Naive thymus-derived CD4-positive, alpha-beta T cell (primary cell): Measurements from ENCODE around the gene ZNF556. TPM values are rescaled to one million over a fixed set of nuclear protein-coding genes. Genes with fewer than 3 reads are reported as not detected.

Experiments used
- ATAC-seq: fragments of 150-1000 bp; cut with Tn5 transposase; 2 replicates; pipeline ENCODE4 v1.10.0; 2021; ENCODE audit warnings: mild to moderate bottlenecking, moderate library complexity
- CTCF ChIA-PET: fragments of 350-600 bp; sonication (Branson Sonifier 250); formaldehyde crosslinking; loops from one replicate; lab custom pipeline; 2021; ENCODE audit warnings: antibody characterized with exemption; lab: Charles Lee
- POLR2A ChIA-PET: fragments of 350-600 bp; sonication (Branson Sonifier 250); formaldehyde crosslinking; loops from one replicate; lab custom pipeline; 2021; ENCODE audit warnings: antibody characterized with exemption, inconsistent platforms; lab: Charles Lee
- DNase-seq, 9 donors: peaks; one replicate each; pipeline versions ENCODE4 v3.0.0 to v3.0.0-alpha.2; 2020 to 2022; ENCODE audit warnings: mixed read lengths in 1 of 9
- H3K27ac ChIP-seq: one replicate; pipeline ENCODE4 v1.7.0; 2013; ENCODE audit warnings: mild to moderate bottlenecking, low read depth, low read length, moderate library complexity
- H3K27me3 ChIP-seq, 2 donors: one replicate each; pipeline ENCODE4 v1.7.0; 2013; ENCODE audit warnings: low read length in 2 of 2, mild to moderate bottlenecking in 2 of 2, moderate library complexity in 2 of 2; ENCODE audit not compliant: control insufficient read depth in 2 of 2, insufficient read depth in 2 of 2
- H3K36me3 ChIP-seq, 3 experiments: 1 replicate in 2 of 3; 2 replicates in 1 of 3; pipeline ENCODE4 v1.7.0; 2013; ENCODE audit warnings: low read length in 3 of 3, mild to moderate bottlenecking in 3 of 3, moderate library complexity in 1 of 3; ENCODE audit not compliant: insufficient read depth in 3 of 3, control insufficient read depth in 2 of 3
- H3K4me1 ChIP-seq, 2 donors: one replicate each; pipeline ENCODE4 v1.7.0; 2013; ENCODE audit warnings: low read length in 2 of 2, mild to moderate bottlenecking in 2 of 2, moderate library complexity in 1 of 2; ENCODE audit not compliant: control insufficient read depth in 2 of 2, insufficient read depth in 2 of 2
- H3K4me3 ChIP-seq: 2 replicates; pipeline ENCODE4 v1.7.0; 2013; ENCODE audit warnings: mild to moderate bottlenecking, low read length
- H3K9me3 ChIP-seq, 3 experiments: 1 replicate in 2 of 3; 2 replicates in 1 of 3; pipeline ENCODE4 v1.7.0; 2013; ENCODE audit warnings: low read length in 3 of 3; ENCODE audit not compliant: control insufficient read depth in 2 of 3
- H3K27ac Mint-ChIP-seq, 9 donors: one replicate each; pipeline ENCODE4 v1.8.0; 2020 to 2022; ENCODE audit warnings: mixed read lengths in 9 of 9, mild to moderate bottlenecking in 8 of 9, moderate library complexity in 5 of 9, inconsistent platforms in 2 of 9
- H3K27me3 Mint-ChIP-seq, 5 donors: one replicate each; pipeline ENCODE4 v1.8.0; 2021 to 2022; ENCODE audit warnings: mixed read lengths in 5 of 5, mild to moderate bottlenecking in 1 of 5
- H3K36me3 Mint-ChIP-seq, 5 donors: one replicate each; pipeline ENCODE4 v1.8.0; 2020 to 2022; ENCODE audit warnings: mixed read lengths in 5 of 5, mild to moderate bottlenecking in 3 of 5, inconsistent platforms in 1 of 5
- H3K4me1 Mint-ChIP-seq, 7 donors: one replicate each; pipeline ENCODE4 v1.8.0; 2020 to 2022; ENCODE audit warnings: mixed read lengths in 7 of 7, mild to moderate bottlenecking in 3 of 7, inconsistent platforms in 1 of 7
- H3K4me3 Mint-ChIP-seq, 10 donors: one replicate each; pipeline ENCODE4 v1.8.0; 2020 to 2022; ENCODE audit warnings: mild to moderate bottlenecking in 10 of 10, mixed read lengths in 10 of 10, moderate library complexity in 6 of 10, inconsistent platforms in 2 of 10
- H3K9me3 Mint-ChIP-seq, 11 donors: one replicate each; pipeline ENCODE4 v1.8.0; 2020 to 2022; ENCODE audit warnings: mixed read lengths in 11 of 11, mild to moderate bottlenecking in 4 of 11, inconsistent platforms in 1 of 11, moderate library complexity in 1 of 11
- intact Hi-C, 2 donors: fragments of 100-400 bp; cut with micrococcal nuclease; formaldehyde crosslinking; loops; one replicate each; pipeline ENCODE4 v1.15.1; 2023
- polyA plus RNA-seq, 2 donors: library from polyadenylated mRNA; unstranded; fragments of 300-500 nt; fragmentation: Illumina TruSeq; gene quantifications; one replicate each; pipeline ENCODE4 v1.2.3, GENCODE V29; 2021
- total RNA-seq, 6 experiments: library from RNA in 5 of 6; stranded (reverse) in 5 of 6; gene quantifications; 1 replicate in 5 of 6; 2 replicates in 1 of 6; pipeline ENCODE4 v1.2.3 and lab custom pipeline; 2021 to 2026

Gene ZNF556
- total and polyA plus RNA-seq, 7 experiments from 2014 or later = not detected

- Histone ChIP-seq H3K36me3 (peaks cover 16 to 47% (median 25%) of the 10 kb centered on the region in 3 experiments), H3K9me3 (peaks cover 10 to 23% (median 15%) of the 10 kb centered on the region in 3 experiments), H3K4me1 (peaks cover 0 to 3% of the 10 kb centered on the region in 2 donors), H3K4me3 (no peak overlapping the region), H3K27ac (no peak overlapping the region), H3K27me3 (no peaks in the 10 kb centered on the region)
- no peak for ATAC-seq
- ChIA-PET CTCF (no interaction called here), POLR2A (no interaction called here)
- H3K4me3 Mint-ChIP-seq = no peak overlapping the region
- H3K9me3 Mint-ChIP-seq = peaks cover 4 to 72% (median 36%) of the 10 kb centered on the region in 11 donors
- no peaks in the 10 kb centered on the region for H3K27me3 Mint-ChIP-seq
- H3K4me1 Mint-ChIP-seq = peaks cover 0 to 31% (median 20%) of the 10 kb centered on the region in 7 donors
- peaks cover 19 to 69% (median 59%) of the 10 kb centered on the region in 5 donors for H3K36me3 Mint-ChIP-seq
- H3K27ac Mint-ChIP-seq = no peak overlapping the region
- intact Hi-C loops = no loop called here
- DNase-seq = no peak
Measured at GRCh38 chr19:2848616-2849015, 18.5 kb upstream of the ZNF556 start.

- intact Hi-C loops = no loop called here
- H3K27ac Mint-ChIP-seq = peak overlapping the region in 1 of 9 donors; percentile 13
- Histone ChIP-seq H3K27me3 (no peaks in the 10 kb centered on the region), H3K4me3 (no peak overlapping the region), H3K9me3 (peaks cover 10 to 34% (median 20%) of the 10 kb centered on the region in 3 experiments), H3K36me3 (peaks cover 16 to 43% (median 25%) of the 10 kb centered on the region in 3 experiments), H3K4me1 (peaks cover 0 to 4% of the 10 kb centered on the region in 2 donors), H3K27ac (no peak overlapping the region)
- POLR2A ChIA-PET = interaction anchor here (0.7 kb wide), 1 partner anchor 12 kb away, joined by 3 read pairs; no protein-coding TSS in a partner anchor
- H3K36me3 Mint-ChIP-seq = peaks cover 19 to 77% (median 70%) of the 10 kb centered on the region in 5 donors
- ATAC-seq = no peak
- no peaks in the 10 kb centered on the region for H3K27me3 Mint-ChIP-seq
- CTCF ChIA-PET = interaction anchor here (0.9 kb wide), 1 partner anchor 694 kb away, joined by 4 read pairs; no protein-coding TSS in a partner anchor
- peaks cover 4 to 85% (median 46%) of the 10 kb centered on the region in 11 donors for H3K9me3 Mint-ChIP-seq
- peak overlapping the region in 8 of 10 donors; percentile 21 to 61 (median 45) for H3K4me3 Mint-ChIP-seq
- DNase-seq = no peak
- H3K4me1 Mint-ChIP-seq = peaks cover 0 to 35% (median 26%) of the 10 kb centered on the region in 7 donors
Measured at GRCh38 chr19:2850256-2850925, 16.7 kb upstream of the ZNF556 start.

- peaks cover 5 to 48% (median 30%) of the 10 kb centered on the region in 7 donors for H3K4me1 Mint-ChIP-seq
- H3K4me3 ChIP-seq = no peak overlapping the region
- DNase-seq = no peak
- H3K27ac Mint-ChIP-seq = no peak overlapping the region
- H3K36me3 Mint-ChIP-seq = peaks cover 15 to 58% (median 54%) of the 10 kb centered on the region in 5 donors
- ChIA-PET CTCF (no interaction called here), POLR2A (no interaction called here)
- no peak overlapping the region for H3K27ac ChIP-seq
- H3K27me3 Mint-ChIP-seq = no peaks in the 10 kb centered on the region
- peaks cover 12 to 24% of the 10 kb centered on the region in 2 donors for H3K4me1 ChIP-seq
- H3K9me3 ChIP-seq = peaks cover 10 to 34% (median 24%) of the 10 kb centered on the region in 3 experiments
- peaks cover 4 to 76% (median 43%) of the 10 kb centered on the region in 11 donors for H3K9me3 Mint-ChIP-seq
- intact Hi-C loops = no loop called here
- no peak overlapping the region for H3K4me3 Mint-ChIP-seq
- ATAC-seq = no peak
- H3K27me3 ChIP-seq = no peaks in the 10 kb centered on the region
- H3K36me3 ChIP-seq = peaks cover 16 to 34% (median 25%) of the 10 kb centered on the region in 3 experiments
Measured at GRCh38 chr19:2852598-2852997, 14.5 kb upstream of the ZNF556 start.

- peaks cover 15 to 58% (median 52%) of the 10 kb centered on the region in 5 donors for H3K36me3 Mint-ChIP-seq
- no peak for DNase-seq
Measured at GRCh38 chr19:2853015-2853606, 14.0 kb upstream of the ZNF556 start.

DNA sequence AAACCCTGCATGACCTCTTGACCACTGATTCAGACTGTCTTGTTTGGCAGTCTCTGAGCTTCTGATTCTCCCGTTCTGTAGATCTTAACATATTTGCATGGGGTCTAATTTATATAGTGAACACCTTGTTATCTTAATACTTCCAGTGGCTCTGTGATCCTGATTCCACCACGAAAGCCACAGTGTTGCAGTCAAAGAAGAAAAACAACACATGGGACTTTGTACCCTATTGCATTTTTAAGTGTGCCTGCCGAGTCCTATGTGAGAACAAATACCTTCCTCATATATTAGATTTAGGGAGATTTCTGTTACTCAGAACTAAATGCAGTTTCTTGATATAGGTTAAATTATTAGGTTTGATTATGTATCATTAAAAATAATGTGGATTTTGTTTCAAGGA is 12.3 kb upstream of the ZNF556 start:
- peaks cover 16 to 34% (median 25%) of the 10 kb centered on the region in 3 experiments for H3K36me3 ChIP-seq
- DNase-seq (no peak), ATAC-seq (no peak)
- intact Hi-C loops = loop anchor here in 1 of 2 donors (5.0 kb wide), 1 partner anchor 38 kb away; the partner anchor contains the start of gene ZNF554
- Mint-ChIP-seq H3K9me3 (peaks cover 4 to 63% (median 39%) of the 10 kb centered on the region in 11 donors), H3K4me1 (peaks cover 5 to 63% (median 38%) of the 10 kb centered on the region in 7 donors), H3K36me3 (peaks cover 15 to 55% (median 51%) of the 10 kb centered on the region in 5 donors), H3K27ac (no peak overlapping the region), H3K27me3 (no peaks in the 10 kb centered on the region), H3K4me3 (peak overlapping the region in 1 of 10 donors; percentile 11)
- H3K4me1 ChIP-seq = peaks cover 12 to 35% of the 10 kb centered on the region in 2 donors
- H3K9me3 ChIP-seq = peaks cover 10 to 30% (median 24%) of the 10 kb centered on the region in 3 experiments
- CTCF ChIA-PET = interaction anchor here (0.6 kb wide), 1 partner anchor 12 kb away, joined by 4 read pairs; no protein-coding TSS in a partner anchor
- no peaks in the 10 kb centered on the region for H3K27me3 ChIP-seq
- H3K4me3 ChIP-seq = no peak overlapping the region
- POLR2A ChIA-PET = interaction anchor here (0.7 to 3.4 kb wide), 2 partner anchors 13 to 379 kb away, joined by 3 to 15 read pairs; partner anchors contain the start of genes GADD45B and ZNF555
- no peak overlapping the region for H3K27ac ChIP-seq

More at GRCh38 chr19:2853015-2853606, 14.0 kb upstream of the ZNF556 start:
- H3K27me3 ChIP-seq = no peaks in the 10 kb centered on the region
- CTCF ChIA-PET = no interaction called here
- POLR2A ChIA-PET = interaction anchor here (0.6 kb wide), 1 partner anchor 160 kb away, joined by 3 read pairs; no protein-coding TSS in a partner anchor
- H3K4me3 ChIP-seq = no peak overlapping the region
- H3K9me3 ChIP-seq = peaks cover 10 to 34% (median 24%) of the 10 kb centered on the region in 3 experiments
- no peak overlapping the region for H3K27ac Mint-ChIP-seq
- H3K4me1 Mint-ChIP-seq = peaks cover 5 to 53% (median 30%) of the 10 kb centered on the region in 7 donors
- H3K4me1 ChIP-seq = peaks cover 12 to 29% of the 10 kb centered on the region in 2 donors
- no peak overlapping the region for H3K4me3 Mint-ChIP-seq
- no peaks in the 10 kb centered on the region for H3K27me3 Mint-ChIP-seq
- intact Hi-C loops = no loop called here
- ATAC-seq = no peak
- H3K9me3 Mint-ChIP-seq = peaks cover 4 to 74% (median 43%) of the 10 kb centered on the region in 11 donors
- peaks cover 16 to 34% (median 25%) of the 10 kb centered on the region in 3 experiments for H3K36me3 ChIP-seq
- no peak overlapping the region for H3K27ac ChIP-seq

- DNase-seq (peak in 7 of 9 donors; percentile 74 to 85 (median 80)), ATAC-seq (peak; percentile 91)
- CTCF ChIA-PET = no interaction called here
- no peaks in the 10 kb centered on the region for H3K27me3 ChIP-seq
- Mint-ChIP-seq H3K4me3 (peak overlapping the region; percentile 4 to 87 (median 64)), H3K36me3 (peaks cover 7 to 42% (median 34%) of the 10 kb centered on the region in 5 donors), H3K4me1 (peaks cover 5 to 55% (median 29%) of the 10 kb centered on the region in 7 donors), H3K9me3 (peaks cover 4 to 51% (median 30%) of the 10 kb centered on the region in 11 donors), H3K27me3 (no peaks in the 10 kb centered on the region), H3K27ac (peak overlapping the region in 8 of 9 donors; percentile 67 to 96 (median 84))
- peak overlapping the region; percentile 18 for H3K27ac ChIP-seq
- H3K36me3 ChIP-seq = peaks cover 12 to 22% (median 20%) of the 10 kb centered on the region in 3 experiments
- peaks cover 12 to 32% of the 10 kb centered on the region in 2 donors for H3K4me1 ChIP-seq
- H3K4me3 ChIP-seq = no peak overlapping the region
- POLR2A ChIA-PET = interaction anchor here (0.7 to 3.4 kb wide), 4 partner anchors 15 to 536 kb away, joined by 3 to 15 read pairs (median 6); partner anchors contain the start of genes ZNF554 and ZNF555
- H3K9me3 ChIP-seq = peaks cover 10 to 26% (median 24%) of the 10 kb centered on the region in 3 experiments
- intact Hi-C loops = loop anchor here in 1 of 2 donors (1.0 to 5.0 kb wide), 2 partner anchors 15 to 39 kb away; partner anchors contain the start of genes ZNF554 and ZNF555
Measured at GRCh38 chr19:2856457-2857050, 10.6 kb upstream of the ZNF556 start.
